Ovary (tissue), 9 donors: ENCODE results near the gene FLNB. TPM values are rescaled to one million over a fixed set of nuclear protein-coding genes. Genes with fewer than 3 reads are reported as not detected.

Experiments
- DNase-seq, 5 donors: peaks; one replicate each; pipeline ENCODE4 v3.0.0-alpha.2; 2019 to 2020
- H3K27ac ChIP-seq, 2 donors: fragments of 200-600 bp; one replicate each; pipeline versions ENCODE4 v1.5.1 to v1.8.0; 2019 to 2022
- H3K27me3 ChIP-seq: fragments of 200-600 bp; one replicate; pipeline ENCODE4 v1.8.0; 2022
- H3K36me3 ChIP-seq: fragments of 200-600 bp; sonication (generic); one replicate; pipeline ENCODE4 v1.5.1; 2019
- H3K4me1 ChIP-seq: one replicate; pipeline ENCODE4 v1.8.1; 2013; ENCODE audit warnings: mild to moderate bottlenecking, moderate library complexity; ENCODE audit not compliant: insufficient read depth
- H3K4me3 ChIP-seq: fragments of 200-600 bp; sonication (generic); one replicate; pipeline ENCODE4 v1.5.1; 2017
- H3K9me3 ChIP-seq, 2 donors: fragments of 200-600 bp in 1 of 2; sonication (generic) in 1 of 2; one replicate each; pipeline versions ENCODE4 v1.5.1 to v1.8.1; 2013 to 2019; ENCODE audit warnings: mild to moderate bottlenecking in 1 of 2, moderate library complexity in 1 of 2
- CTCF ChIP-seq, 3 donors: fragments of 450-650 bp in 2 of 3; fragments of 200-600 bp in 1 of 3; IDR thresholded peaks; one replicate each; pipeline versions ENCODE4 v1.5.1 to v1.8.0; 2016 to 2022; ENCODE audit warnings: antibody characterized with exemption in 3 of 3, mild to moderate bottlenecking in 1 of 3
- EP300 ChIP-seq: sonication (generic); formaldehyde crosslinking; IDR thresholded peaks from one replicate; pipeline ENCODE4 v1.6.1; 2017; ENCODE audit warnings: antibody characterized with exemption
- POLR2A ChIP-seq: fragments of 450-650 bp; IDR thresholded peaks from one replicate; pipeline ENCODE4 v1.6.1; 2017; ENCODE audit warnings: antibody characterized with exemption, mild to moderate bottlenecking, moderate library complexity
- WGBS, 3 donors: extraction: QIAGEN DNeasy Blood & Tissue Kit in 1 of 3; methylation state at CpG; one replicate each; pipeline versions ENCODE4 v1.1.5 to v1.1.7; 2013 to 2017; 5-methylcytosine and 5-hydroxymethylcytosine counted together
- intact Hi-C, 4 donors: fragments of 100-400 bp; cut with DNase I; formaldehyde crosslinking; loops; one replicate each; pipeline versions ENCODE4 v1.11.0 to v1.15.1; 2022 to 2023
- polyA plus RNA-seq, 2 donors: library from polyadenylated mRNA; stranded (reverse); fragments of 200-250 nt in 1 of 2; fragments of 350-450 nt in 1 of 2; fragmentation: Illumina TruSeq in 1 of 2; extraction: RNeasy Lipid Tissue Mini Kit (QIAGEN cat#74804) in 1 of 2; gene quantifications; one replicate each; pipeline ENCODE4 v1.2.3, GENCODE V29; 2013 to 2014
- total RNA-seq, 7 donors: library from RNA; depleted of rRNA in 2 of 7; stranded (reverse); fragments of >200 nt in 2 of 7; fragmentation: NEBNext Ultra II Directional in 3 of 7; extraction: Animal tissue kit (Norgen Biotek cat#: 25700) in 3 of 7; gene quantifications; one replicate each; pipeline versions ENCODE4 v1.1.0 to v1.2.4, GENCODE V29; 2016 to 2023
- donor health status: DM: no; HTN: no; CAD: no; lungs with moderate emphysema.
- donor health status: DM: no; HTN: no; CAD: no.
- donor health status: Bipolar disorder and iron deficiency.
- donor health status: DM: yes; HTN: yes; CAD: no.
- donor health status: DM: no; HTN: no; CAD: no.
- donor health status: DM: yes; HTN: yes; CAD: no.

The FLNB gene
- total and polyA plus RNA-seq, 9 donors: 51.9 to 190 (median 126) TPM

GRCh38 chr3:58078610-58079009 lies 70.4 kb downstream of the FLNB start:
- no peak for DNase-seq
- Histone ChIP-seq H3K27ac (no peak overlapping the region), H3K27me3 (no peaks in the 10 kb centered on the region), H3K9me3 (no peaks in the 10 kb centered on the region), H3K36me3 (no peaks in the 10 kb centered on the region), H3K4me1 (no peaks in the 10 kb centered on the region), H3K4me3 (no peak overlapping the region)
- no peak for TF ChIP-seq POLR2A
- no peak for TF ChIP-seq CTCF (IDR thresholded peaks at IDR 0.05)
- no peak for TF ChIP-seq EP300
- 91 to 95% (median 91%) methylated on average over 4 of the region's 4 CpGs for WGBS, 3 donors
- intact Hi-C loops: loop anchor here in 1 of 4 donors (10.0 kb wide), 1 partner anchor 64 kb away; no protein-coding TSS in a partner anchor

DNA sequence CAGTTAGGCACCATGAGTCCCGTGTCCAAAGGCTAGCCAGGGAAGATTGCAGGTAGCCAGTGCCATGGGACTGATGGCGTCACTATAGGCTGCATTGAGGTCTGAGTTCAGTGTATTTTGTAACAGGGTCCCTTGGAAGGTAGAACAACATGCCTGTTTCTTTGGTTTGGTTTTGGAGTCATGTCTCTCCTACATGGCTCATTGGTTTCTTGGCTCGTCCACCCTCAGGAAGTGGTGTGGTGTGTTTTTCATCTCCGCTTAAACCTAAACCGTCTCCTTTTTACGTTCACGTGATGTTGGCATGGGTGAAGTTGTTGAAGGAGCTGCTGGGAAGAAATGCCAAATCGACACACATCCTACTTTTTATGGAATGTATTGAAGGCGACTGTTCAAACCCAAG lies 71.6 kb downstream of the FLNB start:
- intact Hi-C loops: loop anchor here in 1 of 4 donors (10.0 kb wide), 1 partner anchor 65 kb away; no protein-coding TSS in a partner anchor
- Histone ChIP-seq H3K9me3 (no peaks in the 10 kb centered on the region), H3K4me3 (no peak overlapping the region), H3K4me1 (no peaks in the 10 kb centered on the region), H3K27ac (no peak overlapping the region), H3K36me3 (no peaks in the 10 kb centered on the region), H3K27me3 (no peaks in the 10 kb centered on the region)
- DNase-seq: no peak
- WGBS, 3 donors: 92 to 95% (median 94%) methylated on average over 9 of the region's 9 CpGs
- no peak for TF ChIP-seq EP300
- no peak for TF ChIP-seq POLR2A
- no peak for TF ChIP-seq CTCF (IDR thresholded peaks at IDR 0.05)

DNA sequence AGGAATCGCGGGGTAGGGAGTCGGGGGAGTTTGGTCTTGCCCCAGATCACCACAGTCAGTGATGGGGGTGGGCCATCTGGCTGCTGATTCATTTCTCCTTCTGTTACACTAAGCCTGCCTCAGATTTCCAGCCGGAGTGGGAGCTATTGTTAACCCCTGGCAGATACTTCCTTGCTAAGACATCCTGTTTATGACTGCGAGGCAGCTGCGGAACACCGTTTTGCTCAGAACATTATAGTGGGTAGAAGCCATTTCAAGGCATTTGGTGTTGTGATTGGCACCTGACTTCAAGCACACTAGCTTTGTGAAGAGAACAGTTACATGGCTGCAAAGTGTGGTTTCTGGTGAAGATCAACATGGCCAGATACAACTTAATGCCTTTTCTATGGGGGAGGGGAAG lies 73.8 kb downstream of the FLNB start:
- TF ChIP-seq POLR2A (no peak), EP300 (no peak), CTCF (IDR thresholded peaks at IDR 0.05) (no peak)
- no peak overlapping the region for H3K4me3 ChIP-seq
- intact Hi-C loops: no loop called here
- no peaks in the 10 kb centered on the region for H3K9me3 ChIP-seq
- no peaks in the 10 kb centered on the region for H3K36me3 ChIP-seq
- H3K4me1 ChIP-seq: no peaks in the 10 kb centered on the region
- no peak overlapping the region for H3K27ac ChIP-seq
- DNase-seq: no peak
- H3K27me3 ChIP-seq: no peaks in the 10 kb centered on the region
- WGBS, 3 donors: 30 to 65% (median 48%) methylated on average over 7 of the region's 7 CpGs

GRCh38 chr3:58084166-58084565 lies 75.9 kb downstream of the FLNB start:
- no peaks in the 10 kb centered on the region for H3K27me3 ChIP-seq
- H3K27ac ChIP-seq: no peak overlapping the region
- H3K4me3 ChIP-seq: no peak overlapping the region
- H3K36me3 ChIP-seq: no peaks in the 10 kb centered on the region
- no peaks in the 10 kb centered on the region for H3K9me3 ChIP-seq
- intact Hi-C loops: no loop called here
- TF ChIP-seq POLR2A: no peak
- TF ChIP-seq EP300: no peak
- no peak for TF ChIP-seq CTCF (IDR thresholded peaks at IDR 0.05)
- 62 to 79% (median 78%) methylated on average over 4 of the region's 4 CpGs for WGBS, 3 donors
- DNase-seq: no peak
- H3K4me1 ChIP-seq: no peaks in the 10 kb centered on the region
